CD14-positive monocyte (primary cell): ENCODE results near the gene KRTAP12-4. TPM values are rescaled to one million over a fixed set of nuclear protein-coding genes. Genes with fewer than 3 reads are reported as not detected.

Experiments used
- DNase-seq, 3 donors: peaks; one replicate each; pipeline ENCODE4 v3.0.0-alpha.2; 2011 to 2022
- H2AFZ ChIP-seq: 2 replicates; pipeline ENCODE4 v1.6.0; 2012; ENCODE audit warnings: mild to moderate bottlenecking, low read depth, low read length, inconsistent platforms; ENCODE audit not compliant: insufficient read depth, poor library complexity, severe bottlenecking
- H3K27ac ChIP-seq, 2 donors: 1 replicate in 1 of 2; 2 replicates in 1 of 2; pipeline ENCODE4 v1.5.1; 2012 to 2013; ENCODE audit warnings: low read length in 2 of 2, control low read depth in 1 of 2, inconsistent platforms in 1 of 2, low read depth in 1 of 2, mild to moderate bottlenecking in 1 of 2
- H3K27me3 ChIP-seq, 2 donors: one replicate each; pipeline versions ENCODE4 v1.6.0 to v1.6.1; 2011 to 2013; ENCODE audit warnings: low read length in 2 of 2; ENCODE audit not compliant: control insufficient read depth in 2 of 2, insufficient read depth in 2 of 2
- H3K36me3 ChIP-seq, 2 donors: replicated peaks in 1 of 2; 1 replicate in 1 of 2; 2 replicates in 1 of 2; pipeline versions ENCODE4 v1.5.1 to v1.6.1; 2012 to 2013; ENCODE audit warnings: low read length in 2 of 2, control low read depth in 1 of 2, inconsistent platforms in 1 of 2, mild to moderate bottlenecking in 1 of 2; ENCODE audit not compliant: insufficient read depth in 2 of 2, control insufficient read depth in 1 of 2
- H3K4me1 ChIP-seq, 2 donors: 1 replicate in 1 of 2; 2 replicates in 1 of 2; pipeline versions ENCODE4 v1.5.1 to v1.6.1; 2012 to 2013; ENCODE audit warnings: low read length in 2 of 2, control low read depth in 1 of 2, inconsistent platforms in 1 of 2, mild to moderate bottlenecking in 1 of 2, moderate library complexity in 1 of 2; ENCODE audit not compliant: insufficient read depth in 2 of 2, control insufficient read depth in 1 of 2
- H3K4me2 ChIP-seq: replicated peaks from 2 replicates; pipeline ENCODE3; 2012; ENCODE audit warnings: low read length, moderate library complexity, mild to moderate bottlenecking; ENCODE audit not compliant: poor library complexity, severe bottlenecking; ENCODE audit errors: extremely low read depth
- H3K4me3 ChIP-seq, 3 experiments: fragments of 200-600 bp in 1 of 3; sonication (generic) in 1 of 3; replicated peaks in 1 of 3; 1 replicate in 2 of 3; 2 replicates in 1 of 3; pipeline ENCODE4 v1.5.1; 2011 to 2013; ENCODE audit warnings: low read length in 3 of 3, mild to moderate bottlenecking in 3 of 3, control low read depth in 2 of 3, low read depth in 2 of 3, inconsistent platforms in 1 of 3, moderate library complexity in 1 of 3
- H3K79me2 ChIP-seq: 2 replicates; pipeline ENCODE4 v1.6.0; 2012; ENCODE audit warnings: mild to moderate bottlenecking, control low read depth, inconsistent platforms, low read length, moderate library complexity; ENCODE audit not compliant: insufficient read depth
- H3K9ac ChIP-seq: 2 replicates; pipeline ENCODE4 v1.6.0; 2017; ENCODE audit warnings: low read length, mild to moderate bottlenecking; ENCODE audit not compliant: insufficient read depth, poor library complexity, severe bottlenecking
- H3K9me3 ChIP-seq, 2 donors: replicated peaks in 1 of 2; 1 replicate in 1 of 2; 2 replicates in 1 of 2; pipeline versions ENCODE4 v1.5.1 to v1.6.1; 2012 to 2013; ENCODE audit warnings: low read length in 2 of 2, control low read depth in 1 of 2; ENCODE audit not compliant: control insufficient read depth in 1 of 2, insufficient read depth in 1 of 2
- H4K20me1 ChIP-seq: 2 replicates; pipeline ENCODE4 v1.6.0; 2012; ENCODE audit warnings: mild to moderate bottlenecking, low read length, control low read depth, moderate library complexity; ENCODE audit not compliant: insufficient read depth
- H3K27ac Mint-ChIP-seq, 7 donors: one replicate each; pipeline ENCODE4 v1.8.0; 2020; ENCODE audit warnings: mild to moderate bottlenecking in 7 of 7, mixed read lengths in 7 of 7, moderate library complexity in 6 of 7, inconsistent platforms in 2 of 7
- H3K27me3 Mint-ChIP-seq, 3 donors: one replicate each; pipeline ENCODE4 v1.8.0; 2021 to 2022; ENCODE audit warnings: low read depth in 3 of 3, mild to moderate bottlenecking in 3 of 3, mixed read lengths in 3 of 3, moderate library complexity in 3 of 3, inconsistent platforms in 1 of 3
- H3K36me3 Mint-ChIP-seq, 2 donors: one replicate each; pipeline ENCODE4 v1.8.0; 2020; ENCODE audit warnings: mixed read lengths in 2 of 2, inconsistent platforms in 1 of 2, mild to moderate bottlenecking in 1 of 2
- H3K4me1 Mint-ChIP-seq: one replicate; pipeline ENCODE4 v1.8.0; 2020; ENCODE audit warnings: mild to moderate bottlenecking, mixed read lengths
- H3K4me3 Mint-ChIP-seq, 2 donors: one replicate each; pipeline ENCODE4 v1.8.0; 2020; ENCODE audit warnings: mild to moderate bottlenecking in 2 of 2, mixed read lengths in 2 of 2, moderate library complexity in 1 of 2
- H3K9me3 Mint-ChIP-seq, 7 donors: one replicate each; pipeline ENCODE4 v1.8.0; 2020 to 2022; ENCODE audit warnings: mixed read lengths in 7 of 7, mild to moderate bottlenecking in 6 of 7, moderate library complexity in 6 of 7, inconsistent platforms in 2 of 7
- WGBS: methylation state at CpG from one replicate; pipeline ENCODE4 v1.1.5; 2013; ENCODE audit warnings: missing lambda C conversion rate; ENCODE audit not compliant: insufficient coverage; 5-methylcytosine and 5-hydroxymethylcytosine counted together
- intact Hi-C, 2 donors: fragments of 100-400 bp; cut with micrococcal nuclease; formaldehyde crosslinking; loops; one replicate each; pipeline versions ENCODE4 v1.15.0 to v1.15.1; 2023
- polyA plus RNA-seq, 3 donors: library from polyadenylated mRNA; depleted of rRNA in 1 of 3; unstranded in 2 of 3; stranded (reverse) in 1 of 3; fragments of 300-500 nt in 2 of 3; fragments of >200 nt in 1 of 3; fragmentation: Illumina TruSeq in 2 of 3; gene quantifications; 1 replicate in 2 of 3; 2 replicates in 1 of 3; pipeline ENCODE4 v1.2.3, GENCODE V29; 2012 to 2021
- TF ChIP-seq, protein P1 (sequence below): fragments of 200-600 bp; IDR thresholded peaks from one replicate; pipeline ENCODE4 v1.8.0; 2022; ENCODE audit warnings: antibody characterized with exemption, mild to moderate bottlenecking

KRTAP12-4 gene
- polyA plus RNA-seq, 3 donors, result not detected

DNA sequence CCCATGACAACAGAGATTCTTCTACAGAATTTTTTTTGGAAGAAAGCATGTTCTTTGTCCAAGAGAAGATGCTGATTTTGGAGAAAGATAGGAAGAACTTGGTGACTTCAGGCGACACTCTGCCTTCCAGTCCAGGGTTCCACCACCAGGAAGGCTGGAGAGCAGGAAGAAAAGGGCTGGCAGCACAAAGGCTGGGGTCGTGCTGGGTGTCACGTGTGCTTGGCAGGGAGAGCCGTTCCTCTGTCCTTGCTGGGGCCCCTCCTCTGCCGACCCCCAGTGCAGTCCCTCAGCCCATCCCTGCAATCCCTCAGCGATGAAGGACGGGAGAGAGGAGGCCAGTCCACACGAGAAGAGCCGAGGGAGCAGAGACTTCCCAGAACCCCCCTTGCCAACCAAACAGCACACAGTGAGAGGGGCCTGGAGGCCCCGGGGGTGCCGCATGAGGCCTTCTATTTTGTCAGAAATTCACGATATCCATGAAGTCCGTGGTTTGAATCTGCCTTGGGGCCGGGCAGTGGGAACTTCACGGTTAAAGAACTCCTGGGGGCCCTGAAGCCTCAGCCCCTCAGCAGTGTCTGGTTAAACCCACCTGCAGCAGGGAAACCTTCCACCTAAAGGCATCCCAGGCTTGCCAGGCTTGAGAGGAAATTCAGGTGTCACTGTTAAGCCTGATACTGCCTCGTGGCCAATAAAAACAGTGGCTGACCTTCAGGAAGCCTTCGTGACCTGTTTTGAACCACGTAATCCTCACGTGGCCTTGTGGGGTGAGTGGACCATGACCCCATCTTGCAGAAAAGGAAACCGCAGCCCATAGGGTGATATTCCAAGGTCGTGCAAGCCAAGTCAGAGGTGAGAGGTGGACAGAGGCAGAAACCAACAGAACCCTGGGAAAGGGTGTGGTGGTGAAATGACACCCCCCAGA is 45.9 kb upstream of the KRTAP12-4 start:
- WGBS, result 62% methylated on average over 12 of the region's 21 CpGs
- H3K27ac ChIP-seq, result no peak overlapping the region

DNA sequence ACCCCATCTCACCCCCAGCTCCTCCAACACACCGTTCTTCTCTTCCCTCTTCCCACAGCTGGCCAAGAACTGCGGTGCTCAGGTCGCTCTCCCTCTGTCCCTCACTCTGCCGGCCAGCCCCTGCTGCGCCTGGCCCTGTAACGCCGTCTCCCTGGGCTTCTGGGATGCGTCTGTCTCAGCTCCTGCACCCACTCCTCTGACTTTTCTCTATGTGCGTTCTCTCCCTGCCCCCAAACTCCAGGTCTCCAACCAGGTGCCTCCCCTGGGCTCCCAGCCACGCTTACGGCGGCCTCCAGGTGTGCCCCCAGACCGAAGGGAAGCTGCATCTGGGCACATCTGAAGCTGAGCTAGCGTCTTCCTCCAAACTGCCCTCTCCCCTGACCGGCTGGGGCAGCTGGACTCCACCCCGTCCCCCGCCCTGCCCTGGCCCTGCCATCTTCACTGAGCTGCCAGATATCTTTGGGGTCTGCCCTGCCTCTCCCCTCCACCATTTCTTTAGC is 45.1 kb upstream of the KRTAP12-4 start:
- H2AFZ ChIP-seq, result no peak overlapping the region
- H3K79me2 ChIP-seq, result no peaks in the 10 kb centered on the region
- no peaks in the 10 kb centered on the region for H3K4me1 Mint-ChIP-seq
- 47% methylated on average over 16 of the region's 17 CpGs for WGBS
- no peaks in the 10 kb centered on the region for H3K9me3 ChIP-seq
- no peaks in the 10 kb centered on the region for H3K36me3 Mint-ChIP-seq
- peaks cover 62 to 94% (median 63%) of the 10 kb centered on the region in 3 donors for H3K27me3 Mint-ChIP-seq
- intact Hi-C loops, result no loop called here
- H3K4me1 ChIP-seq, result no peaks in the 10 kb centered on the region
- H3K36me3 ChIP-seq, result no peaks in the 10 kb centered on the region
- H3K4me3 Mint-ChIP-seq, result peak overlapping the region in 1 of 2 donors; percentile 69
- H3K4me3 ChIP-seq, result no peak overlapping the region
- H3K9me3 Mint-ChIP-seq, result peaks cover 0 to 6% (median 2%) of the 10 kb centered on the region in 7 donors
- TF ChIP-seq, protein P1, sequence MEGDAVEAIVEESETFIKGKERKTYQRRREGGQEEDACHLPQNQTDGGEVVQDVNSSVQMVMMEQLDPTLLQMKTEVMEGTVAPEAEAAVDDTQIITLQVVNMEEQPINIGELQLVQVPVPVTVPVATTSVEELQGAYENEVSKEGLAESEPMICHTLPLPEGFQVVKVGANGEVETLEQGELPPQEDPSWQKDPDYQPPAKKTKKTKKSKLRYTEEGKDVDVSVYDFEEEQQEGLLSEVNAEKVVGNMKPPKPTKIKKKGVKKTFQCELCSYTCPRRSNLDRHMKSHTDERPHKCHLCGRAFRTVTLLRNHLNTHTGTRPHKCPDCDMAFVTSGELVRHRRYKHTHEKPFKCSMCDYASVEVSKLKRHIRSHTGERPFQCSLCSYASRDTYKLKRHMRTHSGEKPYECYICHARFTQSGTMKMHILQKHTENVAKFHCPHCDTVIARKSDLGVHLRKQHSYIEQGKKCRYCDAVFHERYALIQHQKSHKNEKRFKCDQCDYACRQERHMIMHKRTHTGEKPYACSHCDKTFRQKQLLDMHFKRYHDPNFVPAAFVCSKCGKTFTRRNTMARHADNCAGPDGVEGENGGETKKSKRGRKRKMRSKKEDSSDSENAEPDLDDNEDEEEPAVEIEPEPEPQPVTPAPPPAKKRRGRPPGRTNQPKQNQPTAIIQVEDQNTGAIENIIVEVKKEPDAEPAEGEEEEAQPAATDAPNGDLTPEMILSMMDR, result no peak
- H3K27me3 ChIP-seq, result peaks cover 3 to 55% of the 10 kb centered on the region in 2 donors
- no peak overlapping the region for H3K27ac ChIP-seq
- no peak for DNase-seq
- no peaks in the 10 kb centered on the region for H4K20me1 ChIP-seq
- H3K27ac Mint-ChIP-seq, result no peak overlapping the region
- no peak overlapping the region for H3K9ac ChIP-seq
- H3K4me2 ChIP-seq, result no peak overlapping the region

More for the DNA sequence above, 45.9 kb upstream of the KRTAP12-4 start:
- Mint-ChIP-seq H3K4me1 (no peaks in the 10 kb centered on the region), H3K27ac (no peak overlapping the region), H3K27me3 (peaks cover 67 to 97% (median 70%) of the 10 kb centered on the region in 3 donors), H3K9me3 (peaks cover 0 to 13% (median 7%) of the 10 kb centered on the region in 7 donors), H3K4me3 (peak overlapping the region in 1 of 2 donors; percentile 69), H3K36me3 (no peaks in the 10 kb centered on the region)
- DNase-seq, result no peak
- H3K36me3 ChIP-seq, result no peaks in the 10 kb centered on the region
- no peak overlapping the region for H3K4me2 ChIP-seq
- H4K20me1 ChIP-seq, result no peaks in the 10 kb centered on the region
- peaks cover 4 to 56% of the 10 kb centered on the region in 2 donors for H3K27me3 ChIP-seq
- intact Hi-C loops, result no loop called here
- no peaks in the 10 kb centered on the region for H3K9me3 ChIP-seq
- TF ChIP-seq, protein P1, result no peak
- H3K4me3 ChIP-seq, result no peak overlapping the region
- no peaks in the 10 kb centered on the region for H3K79me2 ChIP-seq
- H3K4me1 ChIP-seq, result no peaks in the 10 kb centered on the region
- no peak overlapping the region for H2AFZ ChIP-seq
- H3K9ac ChIP-seq, result no peak overlapping the region
